HG03097 (cell line): ENCODE measurements around the gene NOD2.

Experiments used
- ATAC-seq: cut with Tn5 transposase; IDR thresholded peaks from one replicate; pipeline ENCODE4 v1.9.1; 2021; ENCODE audit not compliant: unreplicated experiment, low FRiP score

NOD2 gene

GRCh38 chr16:50712560-50712898 lies 19.1 kb downstream of the NOD2 start:
- no peak for ATAC-seq

GRCh38 chr16:50712956-50713355 lies 19.6 kb downstream of the NOD2 start:
- ATAC-seq, result no peak

DNA sequence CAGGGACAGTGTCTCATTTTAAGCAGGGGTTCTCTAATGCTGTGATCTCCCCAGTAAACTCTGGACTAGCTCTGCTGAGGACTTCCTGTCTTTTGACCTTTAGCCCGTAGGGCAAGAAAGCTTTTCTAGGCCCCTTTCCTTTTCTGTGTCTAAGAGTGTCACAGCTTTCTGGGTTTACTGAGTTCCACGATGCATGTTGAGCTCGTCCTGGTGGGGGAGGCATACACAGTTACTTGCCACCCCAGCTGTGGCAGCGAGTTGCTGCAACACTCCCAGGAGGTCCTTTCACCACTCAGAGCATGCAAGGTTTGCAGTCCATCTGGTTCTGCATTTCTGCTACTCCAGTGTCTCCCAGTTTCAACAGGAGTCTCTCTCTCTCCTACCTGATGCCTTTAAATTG lies 23.7 kb downstream of the NOD2 start:
- no peak for ATAC-seq

DNA sequence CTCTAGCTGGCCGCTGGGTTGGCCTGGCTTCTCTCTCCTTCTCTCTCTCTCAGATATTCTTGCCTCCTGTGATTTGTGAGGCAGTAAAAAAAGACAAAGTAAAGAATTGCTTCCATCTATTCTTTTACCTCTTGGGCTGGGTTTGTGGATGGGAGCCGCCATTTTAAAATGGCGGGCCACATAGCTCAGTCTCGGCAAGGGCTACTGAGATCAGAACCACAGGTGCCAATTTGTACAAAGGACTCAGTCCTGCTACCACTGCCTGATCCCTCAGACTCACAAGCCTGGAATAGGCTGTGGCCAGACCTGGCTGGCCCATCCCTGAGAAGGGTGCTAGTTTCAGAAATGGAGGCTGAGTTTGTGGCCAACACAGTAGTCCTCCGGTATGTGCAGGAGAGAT lies 24.1 kb downstream of the NOD2 start:
- no peak for ATAC-seq

DNA sequence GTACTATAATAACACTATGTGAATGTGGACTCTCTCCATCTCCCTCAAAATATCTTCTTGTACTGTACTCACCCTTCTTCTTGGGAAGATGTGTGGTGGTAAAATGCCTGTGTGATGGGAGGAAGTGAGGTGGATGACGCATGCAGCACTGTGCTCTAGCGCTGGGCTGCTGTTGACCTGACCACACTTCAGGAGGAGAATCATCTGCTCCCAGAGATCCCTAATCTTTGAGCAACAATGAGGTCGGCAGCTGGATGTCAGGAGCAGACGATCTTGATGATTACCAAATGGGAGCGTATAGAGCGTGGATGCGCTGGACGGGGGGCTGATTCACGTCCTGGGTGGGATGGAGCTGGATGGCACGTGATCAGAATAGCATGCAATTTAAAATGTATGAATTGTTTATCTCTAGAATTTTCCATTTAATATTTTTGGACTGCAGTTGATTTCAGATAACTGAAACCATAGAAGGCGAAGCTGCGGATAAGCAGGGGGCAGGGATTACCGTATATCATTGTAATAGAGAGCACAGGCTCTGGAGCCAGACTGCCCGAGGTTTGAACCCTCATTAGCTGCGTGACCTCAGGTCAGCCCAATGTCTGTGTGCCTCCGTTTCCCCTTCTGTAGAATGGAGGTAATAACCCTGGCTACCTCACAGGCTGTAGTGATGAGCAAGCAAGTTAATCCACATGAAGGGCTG lies 24.8 kb downstream of the NOD2 start:
- no peak for ATAC-seq

GRCh38 chr16:50718761-50719400 lies 25.5 kb downstream of the NOD2 start:
- ATAC-seq, result no peak

DNA sequence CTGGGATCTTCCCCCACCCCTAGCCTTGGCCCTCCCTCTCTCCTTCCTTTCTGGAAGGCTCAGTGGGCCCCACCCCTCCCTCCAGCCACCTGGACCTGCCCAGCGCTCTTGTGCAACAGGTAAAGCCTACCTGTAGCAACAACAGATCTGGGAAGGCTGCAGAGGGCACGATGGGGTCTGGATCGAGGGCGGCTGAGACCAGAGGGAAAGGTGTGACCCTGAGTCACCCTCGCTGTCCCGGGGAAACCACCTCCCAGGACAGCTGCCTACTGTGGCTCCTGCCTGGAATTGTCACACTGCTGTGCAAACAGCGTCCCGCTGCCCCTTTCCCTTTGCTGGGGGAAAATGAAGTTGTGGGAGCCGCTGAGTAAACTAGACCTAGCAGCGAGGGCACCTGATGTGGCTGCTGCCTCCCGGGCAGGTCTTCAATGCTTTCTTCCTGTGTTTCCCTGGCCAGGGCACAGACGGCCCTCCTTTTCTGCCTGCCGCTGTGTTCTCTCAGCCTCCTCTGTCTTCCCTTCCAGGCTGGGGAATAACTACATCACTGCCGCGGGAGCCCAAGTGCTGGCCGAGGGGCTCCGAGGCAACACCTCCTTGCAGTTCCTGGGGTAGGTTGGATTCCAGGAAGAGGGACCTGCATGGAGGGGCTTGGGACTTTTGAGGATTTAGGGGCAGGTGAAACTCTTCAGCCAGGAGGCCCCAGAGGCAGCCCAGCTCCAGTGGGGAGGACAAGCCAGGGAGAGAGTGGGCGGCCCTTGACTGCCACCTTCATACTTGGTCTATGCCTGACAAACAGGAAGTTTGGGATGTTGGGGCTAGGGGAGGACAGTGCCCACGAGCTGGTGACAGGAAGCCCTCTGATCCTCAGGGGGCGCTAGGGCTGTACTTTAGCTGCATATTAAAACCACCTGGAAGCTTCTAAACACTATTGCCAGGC lies 26.3 kb downstream of the NOD2 start:
- ATAC-seq, result no peak

GRCh38 chr16:50721549-50722404 lies 28.4 kb downstream of the NOD2 start:
- ATAC-seq, result no peak

- no peak for ATAC-seq
These were observed 29.0 kb downstream of the NOD2 start for GRCh38 chr16:50722405-50722737.

GRCh38 chr16:50722960-50723359 lies 29.6 kb downstream of the NOD2 start:
- ATAC-seq, result no peak

GRCh38 chr16:50724306-50724705 lies 30.9 kb downstream of the NOD2 start:
- ATAC-seq, result no peak

- ATAC-seq, result no peak
These were observed 38.0 kb downstream of the NOD2 start for GRCh38 chr16:50731130-50731988.

GRCh38 chr16:50731989-50732832 lies 38.8 kb downstream of the NOD2 start:
- ATAC-seq, result no peak

- ATAC-seq, result no peak
These were observed 40.1 kb downstream of the NOD2 start for GRCh38 chr16:50733468-50733867.

- no peak for ATAC-seq
These were observed 42.3 kb downstream of the NOD2 start for GRCh38 chr16:50735629-50736122.

GRCh38 chr16:50736448-50736847 lies 43.0 kb downstream of the NOD2 start:
- ATAC-seq, result no peak

- no peak for ATAC-seq
These were observed 44.1 kb downstream of the NOD2 start for GRCh38 chr16:50737420-50737959.

DNA sequence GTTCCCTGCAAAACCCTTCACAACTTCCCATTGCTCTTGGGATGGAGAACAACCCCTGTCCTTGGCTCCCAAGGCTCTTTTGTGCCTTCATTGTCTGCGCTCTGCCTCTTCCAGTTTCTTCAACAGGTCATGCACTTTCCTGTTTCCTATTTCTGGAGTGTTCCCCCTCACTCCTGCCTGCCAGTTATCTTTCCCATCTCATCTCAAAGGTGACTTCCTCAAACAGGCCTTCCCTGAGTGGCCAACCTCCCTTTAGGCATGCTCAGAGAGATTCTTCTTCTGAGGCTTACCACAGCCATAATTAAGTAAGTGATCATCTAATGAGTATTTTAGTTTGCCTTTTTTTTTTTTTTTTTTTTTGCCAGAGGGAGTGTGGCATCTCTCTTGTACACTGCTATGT lies 45.6 kb downstream of the NOD2 start:
- ATAC-seq, result no peak
